ENCODE results near the gene LIPC. TPM values are rescaled to one million over a fixed set of nuclear protein-coding genes. Genes with fewer than 3 reads are reported as not detected.

The LIPC gene
- total RNA-seq, 1 donor from 2014 or later = not detected

- Mint-ChIP-seq H3K27ac (ENCODE audit: unreplicated experiment) (no peak overlapping the region), H3K4me3 (ENCODE audit: unreplicated experiment) (no peak overlapping the region), H3K36me3 (ENCODE audit: unreplicated experiment) (no peaks in the 10 kb centered on the region), H3K4me1 (ENCODE audit: unreplicated experiment) (peaks cover 37% of the 10 kb centered on the region), H3K9me3 (ENCODE audit: unreplicated experiment) (no peaks in the 10 kb centered on the region), H3K27me3 (ENCODE audit: unreplicated experiment) (no peaks in the 10 kb centered on the region)
- no peak for DNase-seq (ENCODE audit: extremely low spot score, unreplicated experiment)
- TF ChIP-seq CTCF (IDR thresholded peaks at IDR 0.05) = no peak
Observed at GRCh38 chr15:58474741-58475323, 43.0 kb downstream of the LIPC start.

GRCh38 chr15:58475573-58476524, 44.1 kb downstream of the LIPC start:
- no peak for TF ChIP-seq CTCF (IDR thresholded peaks at IDR 0.05)
- no peak for DNase-seq (ENCODE audit: extremely low spot score, unreplicated experiment)
- H3K9me3 Mint-ChIP-seq (ENCODE audit: unreplicated experiment) = no peaks in the 10 kb centered on the region
- no peaks in the 10 kb centered on the region for H3K27me3 Mint-ChIP-seq (ENCODE audit: unreplicated experiment)
- H3K27ac Mint-ChIP-seq (ENCODE audit: unreplicated experiment) = no peak overlapping the region
- no peaks in the 10 kb centered on the region for H3K36me3 Mint-ChIP-seq (ENCODE audit: unreplicated experiment)
- H3K4me3 Mint-ChIP-seq (ENCODE audit: unreplicated experiment) = no peak overlapping the region
- peaks cover 29% of the 10 kb centered on the region for H3K4me1 Mint-ChIP-seq (ENCODE audit: unreplicated experiment)

- H3K36me3 Mint-ChIP-seq (ENCODE audit: unreplicated experiment) = no peaks in the 10 kb centered on the region
- H3K27ac Mint-ChIP-seq (ENCODE audit: unreplicated experiment) = no peak overlapping the region
- DNase-seq (ENCODE audit: extremely low spot score, unreplicated experiment) = no peak
Observed at GRCh38 chr15:58476525-58477162, 44.9 kb downstream of the LIPC start.

GRCh38 chr15:58477170-58477569, 45.4 kb downstream of the LIPC start:
- no peak for TF ChIP-seq CTCF (IDR thresholded peaks at IDR 0.05)
- H3K9me3 Mint-ChIP-seq (ENCODE audit: unreplicated experiment) = no peaks in the 10 kb centered on the region
- DNase-seq (ENCODE audit: extremely low spot score, unreplicated experiment) = no peak
- no peaks in the 10 kb centered on the region for H3K36me3 Mint-ChIP-seq (ENCODE audit: unreplicated experiment)
- H3K27me3 Mint-ChIP-seq (ENCODE audit: unreplicated experiment) = no peaks in the 10 kb centered on the region
- no peak overlapping the region for H3K4me3 Mint-ChIP-seq (ENCODE audit: unreplicated experiment)
- peaks cover 29% of the 10 kb centered on the region for H3K4me1 Mint-ChIP-seq (ENCODE audit: unreplicated experiment)
- peak overlapping the region; percentile 20 for H3K27ac Mint-ChIP-seq (ENCODE audit: unreplicated experiment)

More at GRCh38 chr15:58476525-58477162, 44.9 kb downstream of the LIPC start:
- peaks cover 29% of the 10 kb centered on the region for H3K4me1 Mint-ChIP-seq (ENCODE audit: unreplicated experiment)
- H3K4me3 Mint-ChIP-seq (ENCODE audit: unreplicated experiment) = no peak overlapping the region
- TF ChIP-seq CTCF (IDR thresholded peaks at IDR 0.05) = no peak
- H3K27me3 Mint-ChIP-seq (ENCODE audit: unreplicated experiment) = no peaks in the 10 kb centered on the region
- no peaks in the 10 kb centered on the region for H3K9me3 Mint-ChIP-seq (ENCODE audit: unreplicated experiment)

- H3K4me3 Mint-ChIP-seq (ENCODE audit: unreplicated experiment) = no peak overlapping the region
Observed at GRCh38 chr15:58478035-58478434, 46.2 kb downstream of the LIPC start.

More at GRCh38 chr15:58478035-58478434, 46.2 kb downstream of the LIPC start:
- H3K36me3 Mint-ChIP-seq (ENCODE audit: unreplicated experiment) = no peaks in the 10 kb centered on the region
- peaks cover 25% of the 10 kb centered on the region for H3K4me1 Mint-ChIP-seq (ENCODE audit: unreplicated experiment)
- H3K27me3 Mint-ChIP-seq (ENCODE audit: unreplicated experiment) = no peaks in the 10 kb centered on the region
- no peak overlapping the region for H3K27ac Mint-ChIP-seq (ENCODE audit: unreplicated experiment)
- no peak for TF ChIP-seq CTCF (IDR thresholded peaks at IDR 0.05)
- no peak for DNase-seq (ENCODE audit: extremely low spot score, unreplicated experiment)
- H3K9me3 Mint-ChIP-seq (ENCODE audit: unreplicated experiment) = no peaks in the 10 kb centered on the region
